WI38 (cell line): ENCODE data around the gene TTYH2.

ENCODE experiments used
- H3K4me3 ChIP-seq: 2 replicates; pipeline ENCODE4 v1.5.1; 2011; ENCODE audit warnings: low read depth, mild to moderate bottlenecking, control low read depth, low read length
- TF ChIP-seq, protein P1 (sequence below): IDR thresholded peaks from 2 replicates; pipeline ENCODE4 v1.5.1; 2012; ENCODE audit warnings: low read depth, mild to moderate bottlenecking, control low read depth, low read length

TTYH2 gene

DNA sequence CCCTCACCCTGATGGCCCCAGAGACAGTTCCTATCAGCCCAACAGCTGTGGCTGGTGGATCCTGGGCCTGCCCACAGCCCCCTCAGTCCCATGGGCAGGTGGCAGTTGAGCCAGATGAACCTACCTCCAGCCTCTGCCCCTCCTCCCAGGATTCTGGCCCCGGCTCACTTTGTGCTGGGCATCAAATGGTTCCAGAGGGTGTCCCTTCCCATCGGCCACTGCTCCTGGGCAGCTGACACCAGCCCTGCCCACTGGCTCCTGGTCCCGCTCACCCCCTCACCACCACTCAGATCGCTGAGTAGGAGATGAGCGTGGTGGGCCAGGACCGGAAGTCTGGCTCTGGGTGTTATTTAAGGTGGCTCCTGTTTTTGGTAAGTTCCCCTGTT is 2.0 kb downstream of the TTYH2 start:
- TF ChIP-seq, protein P1, sequence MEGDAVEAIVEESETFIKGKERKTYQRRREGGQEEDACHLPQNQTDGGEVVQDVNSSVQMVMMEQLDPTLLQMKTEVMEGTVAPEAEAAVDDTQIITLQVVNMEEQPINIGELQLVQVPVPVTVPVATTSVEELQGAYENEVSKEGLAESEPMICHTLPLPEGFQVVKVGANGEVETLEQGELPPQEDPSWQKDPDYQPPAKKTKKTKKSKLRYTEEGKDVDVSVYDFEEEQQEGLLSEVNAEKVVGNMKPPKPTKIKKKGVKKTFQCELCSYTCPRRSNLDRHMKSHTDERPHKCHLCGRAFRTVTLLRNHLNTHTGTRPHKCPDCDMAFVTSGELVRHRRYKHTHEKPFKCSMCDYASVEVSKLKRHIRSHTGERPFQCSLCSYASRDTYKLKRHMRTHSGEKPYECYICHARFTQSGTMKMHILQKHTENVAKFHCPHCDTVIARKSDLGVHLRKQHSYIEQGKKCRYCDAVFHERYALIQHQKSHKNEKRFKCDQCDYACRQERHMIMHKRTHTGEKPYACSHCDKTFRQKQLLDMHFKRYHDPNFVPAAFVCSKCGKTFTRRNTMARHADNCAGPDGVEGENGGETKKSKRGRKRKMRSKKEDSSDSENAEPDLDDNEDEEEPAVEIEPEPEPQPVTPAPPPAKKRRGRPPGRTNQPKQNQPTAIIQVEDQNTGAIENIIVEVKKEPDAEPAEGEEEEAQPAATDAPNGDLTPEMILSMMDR = no peak
- no peak overlapping the region for H3K4me3 ChIP-seq

DNA sequence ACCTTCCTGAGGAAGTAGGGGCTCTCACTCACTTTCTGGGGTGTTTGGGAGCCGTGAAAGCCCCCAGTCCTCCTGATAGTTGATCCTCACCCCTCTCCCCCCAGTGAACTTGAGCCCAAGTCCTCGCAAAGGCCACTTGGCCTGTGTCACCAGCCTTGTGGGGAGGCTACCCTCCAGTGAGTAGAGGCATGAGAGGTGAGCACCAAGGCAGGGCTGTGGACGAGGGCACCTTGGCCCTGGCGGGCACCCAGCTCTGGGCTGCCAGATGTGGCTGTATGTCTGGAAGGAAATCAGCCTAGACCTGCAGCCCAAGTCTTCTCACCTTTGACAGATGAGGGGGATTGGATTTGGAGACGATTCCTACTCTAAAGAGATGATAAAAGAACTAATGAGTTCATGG is 3.1 kb downstream of the TTYH2 start:
- no peak overlapping the region for H3K4me3 ChIP-seq
- TF ChIP-seq, protein P1 = no peak

DNA sequence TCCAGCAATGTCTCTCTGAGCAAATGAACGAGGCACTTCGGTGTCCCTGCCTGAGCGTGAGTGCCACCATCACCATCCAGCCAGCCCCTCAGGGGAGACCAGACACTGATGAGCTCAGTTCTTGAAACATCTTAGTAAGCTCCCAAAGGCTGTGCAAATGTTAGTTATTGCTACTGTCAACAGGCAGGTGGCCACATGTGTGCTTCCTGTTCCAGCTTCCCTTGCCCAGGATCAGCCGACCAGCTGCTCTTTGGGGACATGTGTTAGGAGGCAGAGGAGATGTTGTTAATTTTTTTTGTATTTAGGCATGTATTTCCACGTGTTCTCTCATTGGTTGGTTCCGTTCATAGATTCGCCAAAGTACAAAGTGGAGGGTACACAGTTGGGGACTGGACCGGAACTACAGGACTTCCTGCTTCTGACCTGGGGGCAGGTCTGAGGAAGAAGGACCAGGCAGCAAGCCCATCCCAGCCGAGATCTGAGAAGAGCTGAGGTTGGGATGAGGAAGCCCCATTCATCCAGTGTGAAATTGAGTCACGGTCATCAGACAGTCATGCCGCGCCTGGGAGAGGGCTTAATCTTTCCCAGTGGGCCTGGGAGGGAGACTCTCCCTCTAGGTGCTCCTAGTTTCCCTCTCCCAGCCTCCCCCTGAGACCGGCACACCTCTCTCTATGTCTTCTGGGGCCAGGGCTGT is 3.8 kb downstream of the TTYH2 start:
- no peak overlapping the region for H3K4me3 ChIP-seq
- TF ChIP-seq, protein P1 = no peak

DNA sequence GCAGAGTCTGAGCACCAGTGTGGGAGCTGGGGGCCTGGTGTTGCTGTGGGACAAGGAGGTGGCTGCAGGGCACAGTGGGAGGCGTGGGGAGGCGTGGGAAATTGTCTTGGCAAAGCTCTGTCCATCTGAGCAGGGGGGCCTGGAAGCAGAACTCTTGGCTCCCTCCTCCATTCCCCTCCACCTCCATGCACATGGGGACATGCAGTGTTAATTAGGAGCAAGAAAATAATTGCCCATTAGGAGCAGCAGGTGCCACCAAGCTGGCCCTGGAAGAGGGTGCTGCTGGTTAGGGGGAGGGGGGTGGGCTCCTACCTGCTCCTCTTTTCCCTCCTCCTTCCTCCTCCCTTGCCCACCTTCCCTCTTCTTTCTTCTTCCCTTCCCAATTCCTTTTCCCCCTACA is 4.5 kb downstream of the TTYH2 start:
- H3K4me3 ChIP-seq = no peak overlapping the region
- TF ChIP-seq, protein P1 = no peak

DNA sequence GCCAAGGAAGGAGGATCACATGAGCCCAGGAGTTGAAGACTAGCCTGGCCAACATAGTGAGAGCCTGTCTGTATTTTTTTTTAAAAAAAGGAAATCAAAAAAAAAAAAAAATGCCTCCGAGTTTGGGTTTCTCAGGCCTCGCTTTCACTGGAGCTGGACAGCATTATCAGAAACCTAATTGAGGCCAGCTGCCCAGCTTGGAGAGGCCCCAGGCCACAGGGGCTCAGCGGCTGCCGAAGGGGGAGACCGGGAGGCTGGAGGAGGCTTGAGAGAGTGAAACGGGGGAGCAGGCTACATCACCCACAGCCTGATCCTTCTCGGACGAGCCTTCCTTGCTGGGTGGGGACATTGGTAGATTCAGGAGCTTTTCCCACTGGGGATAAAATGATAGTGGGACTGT is 5.1 kb downstream of the TTYH2 start:
- TF ChIP-seq, protein P1 = no peak
- no peak overlapping the region for H3K4me3 ChIP-seq

DNA sequence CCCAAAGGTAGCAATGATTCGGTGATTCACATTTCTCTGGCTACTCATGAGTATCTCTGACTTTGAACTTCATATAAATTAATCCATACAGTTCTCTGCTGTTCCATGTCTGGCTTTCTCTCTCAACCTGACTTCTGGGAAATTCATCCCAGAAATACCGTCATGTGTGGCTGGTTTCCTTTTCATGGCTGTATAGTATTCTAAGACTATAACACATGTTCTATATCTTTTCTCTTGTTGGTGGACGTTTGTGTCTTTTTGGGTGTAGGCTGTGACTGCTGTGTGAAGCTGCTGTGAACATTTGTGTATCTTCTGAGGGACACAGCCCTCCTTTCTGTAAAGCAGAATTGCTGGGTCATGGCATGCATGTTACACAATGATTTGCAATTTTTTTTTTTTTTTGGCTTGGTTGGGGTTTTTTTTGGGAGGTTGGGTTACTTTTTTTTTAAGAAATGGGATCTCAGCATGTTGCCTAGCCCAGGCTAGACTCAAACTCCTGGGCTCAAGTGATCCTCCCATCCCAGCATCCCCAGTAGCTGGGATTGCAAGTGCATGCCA is 6.3 kb downstream of the TTYH2 start:
- no peak overlapping the region for H3K4me3 ChIP-seq
- TF ChIP-seq, protein P1 = no peak

DNA sequence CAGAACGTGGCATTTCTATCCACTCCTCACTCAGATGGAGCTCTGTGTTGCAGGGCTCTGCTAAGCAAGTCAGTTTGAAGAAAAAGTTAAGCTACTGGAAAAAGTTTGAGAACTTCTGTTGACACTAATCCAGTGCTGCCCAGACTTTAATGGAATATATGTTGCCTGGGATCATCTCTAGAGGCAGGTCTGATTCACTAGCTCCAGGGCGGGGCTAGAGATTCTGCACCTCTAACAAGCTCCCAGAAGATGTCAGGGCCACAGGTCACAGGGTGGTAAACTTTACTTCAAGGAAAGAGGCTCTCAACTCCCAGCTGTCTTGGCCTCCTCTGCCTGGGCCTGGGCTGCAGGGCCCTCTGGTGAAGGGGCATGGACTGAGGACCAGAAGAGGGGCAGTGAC is 6.8 kb downstream of the TTYH2 start:
- H3K4me3 ChIP-seq = no peak overlapping the region
- TF ChIP-seq, protein P1 = no peak
